Measurements from ENCODE around the gene TEX19.
A peak's percentile ranks its signal among the peaks of the same experiment; 100 is the strongest.

Gene TEX19

GRCh38 chr17:82390860-82391435 is 31.9 kb downstream of the TEX19 start:
- no peak for DNase-seq (ENCODE audit: low spot score)

DNA sequence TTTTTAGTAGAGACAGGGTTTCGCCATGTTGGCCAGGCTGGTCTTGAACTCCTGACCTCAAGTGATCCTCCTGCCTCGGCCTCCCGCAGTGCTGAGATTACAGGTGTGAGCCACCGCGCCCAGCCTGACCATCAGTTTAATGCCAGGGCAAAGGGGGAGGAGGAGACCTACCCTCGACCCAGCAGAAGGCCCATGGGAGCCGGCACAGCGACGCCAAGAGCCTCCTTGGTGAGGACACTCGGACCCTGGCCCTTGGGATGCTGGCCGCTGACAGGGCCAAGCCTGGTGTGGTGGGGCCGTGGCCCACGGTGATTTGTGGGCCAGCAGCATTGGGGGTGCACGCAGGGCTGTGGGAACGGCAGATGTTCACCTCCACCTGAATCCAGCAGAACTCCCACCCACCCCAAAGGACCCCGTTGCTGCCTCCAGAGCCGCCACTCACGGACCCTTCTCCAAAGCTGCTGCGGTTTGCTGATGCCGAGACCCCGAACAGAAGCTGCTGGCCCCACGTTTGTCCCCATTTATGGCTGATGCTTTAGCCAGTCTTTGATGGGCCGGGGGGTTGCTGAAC is 32.5 kb downstream of the TEX19 start:
- DNase-seq (ENCODE audit: low spot score) = no peak

GRCh38 chr17:82392209-82392920 is 33.3 kb downstream of the TEX19 start:
- DNase-seq (ENCODE audit: low spot score) = no peak

DNA sequence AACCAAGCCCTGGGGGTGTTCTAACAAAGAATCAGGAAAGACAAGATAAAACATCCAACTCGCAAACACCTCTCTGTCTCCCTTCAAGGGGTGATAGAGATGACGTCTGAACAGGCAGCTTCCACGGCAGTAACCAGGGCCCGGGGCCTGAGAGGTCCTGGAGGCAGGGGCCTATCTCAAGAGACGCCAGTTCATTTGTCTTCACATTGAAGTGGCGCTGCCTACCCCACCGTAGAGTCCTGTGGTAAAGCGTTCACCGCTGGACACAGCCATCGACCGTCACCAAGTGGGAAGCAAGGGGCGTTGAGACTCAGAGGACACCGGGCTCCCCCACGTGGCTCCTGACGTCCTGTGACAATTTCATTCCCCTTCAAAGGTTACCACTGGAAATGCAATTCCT is 33.9 kb downstream of the TEX19 start:
- no peak for DNase-seq (ENCODE audit: low spot score)

DNA sequence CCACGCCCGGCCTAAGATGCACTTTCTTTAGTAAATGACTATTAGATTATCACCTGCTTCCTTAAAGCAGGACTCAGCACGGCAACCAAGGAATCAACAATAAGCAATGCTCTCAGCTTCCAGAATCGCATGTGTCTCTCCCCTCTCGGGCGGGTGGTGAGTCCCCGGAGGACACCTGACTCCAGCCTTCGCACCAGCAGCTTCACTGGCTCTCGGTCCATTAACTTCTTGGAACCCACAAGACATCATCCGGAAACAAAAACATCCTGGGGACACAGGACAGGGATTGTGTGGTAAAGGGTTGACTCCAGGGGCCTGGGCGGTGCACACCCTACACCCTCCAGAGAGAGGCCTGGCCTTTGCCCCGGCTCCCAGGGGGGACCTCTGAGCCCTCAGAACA is 35.2 kb downstream of the TEX19 start:
- DNase-seq (ENCODE audit: low spot score) = peak; percentile 39

DNA sequence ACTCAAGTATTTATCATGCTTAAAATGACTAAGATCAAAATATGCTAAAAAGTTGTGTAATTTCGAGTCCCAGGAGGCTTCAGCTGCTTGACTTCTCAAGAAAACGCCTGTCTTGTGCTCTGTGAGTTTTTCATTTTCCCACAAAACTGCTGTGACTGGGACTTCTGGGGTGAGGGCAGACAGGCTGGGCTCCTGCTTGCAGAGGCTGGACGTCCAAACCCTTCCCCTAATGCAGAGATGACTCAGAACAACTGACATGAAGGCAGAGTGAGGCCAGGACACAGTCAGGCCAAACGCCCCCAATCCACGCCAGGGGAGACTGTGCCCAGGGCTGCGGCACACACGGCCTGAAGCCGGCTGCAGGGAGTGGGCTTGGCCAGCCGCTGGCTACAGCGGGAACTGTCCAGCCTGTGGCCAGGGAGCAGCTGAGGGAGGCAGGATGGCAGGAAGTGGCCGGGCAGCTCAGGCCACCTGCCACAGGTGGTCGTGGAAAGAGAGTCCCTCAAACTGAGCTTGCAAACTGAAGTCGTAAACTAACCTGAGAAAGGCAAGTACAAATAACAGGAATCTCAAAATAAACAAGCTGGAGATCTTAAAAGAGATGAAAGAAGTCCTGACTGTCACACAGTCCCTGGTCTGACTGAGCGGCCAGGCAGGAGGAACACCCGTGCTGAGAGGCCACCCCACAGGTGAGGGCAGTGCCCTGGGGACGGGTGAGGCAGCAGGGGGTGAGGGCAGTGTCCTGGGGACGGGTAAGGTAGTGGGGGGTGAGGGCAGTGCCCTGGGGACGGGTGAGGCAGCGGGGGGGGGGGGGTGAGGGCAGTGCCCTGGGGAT is 37.8 kb downstream of the TEX19 start:
- no peak for DNase-seq (ENCODE audit: low spot score)

GRCh38 chr17:82397449-82398335 is 38.6 kb downstream of the TEX19 start:
- no peak for DNase-seq (ENCODE audit: low spot score)

GRCh38 chr17:82399041-82399441 is 40.0 kb downstream of the TEX19 start:
- no peak for DNase-seq (ENCODE audit: low spot score)

DNA sequence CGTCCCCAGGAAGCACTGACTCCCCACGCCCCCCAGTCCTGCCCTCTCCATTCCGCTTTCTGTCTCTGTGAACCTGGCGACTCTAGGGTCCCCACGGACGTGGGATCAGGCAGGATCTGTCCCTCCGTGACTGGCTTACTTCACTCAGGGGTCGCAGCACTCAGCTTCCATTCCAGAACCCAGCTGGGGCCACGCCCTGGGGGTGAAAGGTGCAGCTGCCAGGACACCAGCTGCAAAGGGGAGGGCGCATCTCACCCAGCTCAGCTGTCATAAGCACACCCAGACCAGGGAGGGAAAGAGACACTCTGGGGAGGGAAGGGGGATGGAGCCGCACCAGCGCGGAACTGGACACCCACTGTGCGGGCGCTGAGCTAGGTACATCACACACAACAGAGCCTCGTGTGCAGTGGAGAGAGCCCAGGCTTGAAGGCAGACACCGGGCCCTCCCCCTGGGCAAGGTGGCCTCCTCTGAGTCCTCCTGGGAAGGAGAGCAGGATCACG is 40.6 kb downstream of the TEX19 start:
- no peak for DNase-seq (ENCODE audit: low spot score)

DNA sequence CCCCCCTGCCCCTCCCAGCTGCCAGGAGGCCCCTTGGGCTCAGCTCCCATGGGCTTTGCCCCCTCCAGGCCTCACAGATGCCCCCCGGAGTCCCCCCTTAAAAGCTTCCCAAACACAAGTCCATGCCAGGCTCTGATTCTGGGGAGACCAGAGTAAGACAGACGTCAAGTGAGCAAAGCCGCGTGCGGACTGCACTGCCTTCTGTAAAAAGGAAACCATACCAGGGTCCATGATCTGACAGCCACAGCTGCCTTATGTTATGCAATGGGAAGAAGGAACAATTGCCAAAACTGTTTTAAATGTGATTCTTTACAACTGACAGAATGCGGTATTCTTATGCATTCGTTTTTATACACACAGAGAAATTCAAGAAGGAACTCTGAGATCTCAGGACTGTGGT is 41.2 kb downstream of the TEX19 start:
- DNase-seq (ENCODE audit: low spot score) = no peak

DNA sequence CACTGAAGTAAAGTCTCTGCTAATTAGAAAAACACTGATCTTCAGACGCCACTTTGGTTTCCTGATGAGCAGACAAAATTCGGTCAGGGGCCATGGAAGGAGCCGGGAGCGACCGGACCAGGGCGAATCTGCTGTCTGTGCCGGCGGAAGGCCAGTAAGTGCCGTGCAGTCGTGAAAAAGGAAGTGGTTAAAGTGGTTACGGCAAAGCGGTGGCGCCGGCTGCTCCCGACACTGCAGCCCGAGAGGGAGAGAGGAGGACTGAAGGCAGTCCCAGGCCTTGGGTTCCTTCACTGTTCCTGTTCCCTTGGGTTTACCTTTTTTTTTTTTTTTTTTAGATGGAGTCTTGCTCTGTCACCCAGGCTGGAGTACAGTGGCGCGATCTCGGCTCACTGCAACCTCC is 41.8 kb downstream of the TEX19 start:
- DNase-seq (ENCODE audit: low spot score) = no peak

DNA sequence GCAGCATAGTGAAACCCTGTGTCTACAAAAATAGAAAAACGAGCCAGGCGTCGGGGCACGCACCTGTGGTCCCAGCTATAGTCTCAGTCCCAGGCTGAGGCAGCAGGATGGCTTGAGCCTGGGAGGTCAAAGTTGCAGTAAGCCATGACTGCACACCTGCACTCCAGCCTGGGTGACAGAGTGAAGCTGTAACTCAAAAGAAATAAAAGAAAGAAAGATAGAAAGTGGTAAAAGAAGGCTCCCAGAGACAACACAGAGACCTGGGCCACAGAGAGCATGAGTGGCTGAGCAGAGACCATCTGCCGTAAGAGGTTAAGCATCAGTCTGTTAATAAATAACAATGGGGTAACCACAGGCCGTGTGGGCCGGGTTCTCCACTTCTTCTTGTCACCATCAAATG is 43.8 kb downstream of the TEX19 start:
- DNase-seq (ENCODE audit: low spot score) = peak; percentile 65

DNA sequence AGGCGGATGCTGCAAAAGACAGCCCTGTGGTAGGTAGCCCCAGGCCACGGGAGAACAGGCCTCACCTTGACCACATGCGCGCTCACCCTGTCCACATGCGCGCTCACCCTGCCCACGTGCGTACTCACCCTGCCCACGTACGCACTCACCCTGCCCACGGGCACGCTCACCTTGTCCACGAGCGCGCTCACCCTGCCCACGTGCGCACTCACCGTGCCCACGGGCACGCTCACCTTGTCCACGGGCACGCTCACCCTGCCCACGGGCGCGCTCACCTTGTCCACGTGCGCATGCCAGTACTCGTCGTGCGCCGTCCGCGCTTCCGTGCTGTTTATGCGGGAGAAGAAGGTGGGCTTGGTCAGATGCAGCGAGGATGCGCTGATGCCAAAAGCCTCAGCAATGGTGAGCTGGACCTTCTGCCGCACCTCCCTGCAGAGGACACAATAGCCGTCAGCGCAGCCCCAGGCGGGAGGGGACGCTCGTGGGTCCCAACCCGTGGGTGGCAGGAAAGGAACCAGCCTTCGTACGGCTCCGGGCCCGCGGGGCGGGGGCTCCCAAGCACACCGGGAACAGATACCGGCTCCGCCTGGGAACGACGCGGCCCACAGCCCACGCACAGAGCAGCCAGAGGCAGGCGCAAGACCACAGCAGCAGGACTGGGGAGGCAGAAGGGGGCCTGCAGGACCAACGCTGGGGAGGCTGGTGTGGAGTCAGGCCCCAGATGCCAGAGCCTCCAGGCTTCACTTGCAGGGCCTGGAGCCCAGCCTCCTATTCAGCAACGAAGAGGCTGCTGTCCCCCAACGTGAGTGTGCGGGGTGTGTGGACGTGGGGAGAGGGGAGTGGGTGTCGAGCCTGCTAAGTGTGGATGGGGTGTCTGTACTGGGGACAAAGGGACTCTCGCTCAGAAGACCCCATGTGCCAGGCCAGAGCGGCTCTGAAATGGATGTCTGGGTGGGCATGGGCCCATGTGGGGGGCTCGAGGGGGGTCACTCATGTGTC is 44.9 kb downstream of the TEX19 start:
- no peak for DNase-seq (ENCODE audit: low spot score)

DNA sequence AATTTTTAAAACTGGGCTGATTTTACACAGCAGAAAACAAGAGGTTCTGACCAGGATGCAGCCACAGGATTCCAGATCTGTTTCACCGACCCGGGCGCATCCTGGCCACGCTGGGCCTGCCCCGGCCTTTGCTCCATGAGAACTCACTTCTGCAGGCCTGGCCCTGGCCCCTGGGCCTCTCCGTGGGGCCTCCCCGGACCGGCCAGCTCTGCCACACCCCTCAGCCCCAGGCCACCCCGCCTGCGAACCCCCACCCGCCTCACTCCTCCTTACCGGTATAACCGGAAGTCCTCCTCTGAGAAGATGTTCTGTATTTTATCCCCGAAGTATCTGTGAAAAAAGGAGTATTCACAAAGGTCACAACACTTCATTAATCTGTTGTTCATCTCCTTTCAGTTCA is 46.0 kb downstream of the TEX19 start:
- DNase-seq (ENCODE audit: low spot score) = no peak

- DNase-seq (ENCODE audit: low spot score) = no peak
Observed at GRCh38 chr17:82406131-82406671, 47.2 kb downstream of the TEX19 start.

GRCh38 chr17:82407255-82407654 is 48.2 kb downstream of the TEX19 start:
- DNase-seq (ENCODE audit: low spot score) = peak; percentile 21

DNA sequence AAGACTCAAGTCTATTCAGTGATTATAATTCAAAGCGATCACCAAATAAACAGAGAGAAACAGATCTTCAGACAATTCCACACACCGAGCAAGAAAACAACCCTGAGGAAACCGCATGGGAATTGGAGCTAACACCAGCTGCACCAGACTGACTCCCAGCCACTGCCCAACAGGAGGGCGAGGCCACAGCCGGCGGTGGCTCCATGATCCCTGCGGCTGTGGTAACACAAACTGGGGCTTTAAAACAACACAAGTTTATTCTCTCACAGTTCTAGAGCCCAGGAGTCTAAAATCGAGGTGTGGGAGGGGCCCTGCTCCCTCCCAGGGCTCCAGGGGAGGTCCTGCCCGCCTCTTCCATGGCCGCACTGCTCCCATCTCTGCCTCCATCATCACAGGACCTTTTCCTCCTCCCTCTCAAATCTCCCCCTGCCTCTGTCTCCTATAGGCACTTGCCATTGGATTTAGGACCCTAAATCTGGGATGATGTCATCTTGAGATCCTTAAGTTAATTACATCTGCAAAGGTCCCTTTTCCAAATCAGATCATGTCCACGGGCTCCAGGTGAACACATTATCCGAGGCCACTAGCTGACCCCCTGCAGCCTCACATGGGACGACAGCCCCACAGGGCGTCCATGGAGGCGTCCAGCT is 49.4 kb downstream of the TEX19 start:
- DNase-seq (ENCODE audit: low spot score) = no peak

DNA sequence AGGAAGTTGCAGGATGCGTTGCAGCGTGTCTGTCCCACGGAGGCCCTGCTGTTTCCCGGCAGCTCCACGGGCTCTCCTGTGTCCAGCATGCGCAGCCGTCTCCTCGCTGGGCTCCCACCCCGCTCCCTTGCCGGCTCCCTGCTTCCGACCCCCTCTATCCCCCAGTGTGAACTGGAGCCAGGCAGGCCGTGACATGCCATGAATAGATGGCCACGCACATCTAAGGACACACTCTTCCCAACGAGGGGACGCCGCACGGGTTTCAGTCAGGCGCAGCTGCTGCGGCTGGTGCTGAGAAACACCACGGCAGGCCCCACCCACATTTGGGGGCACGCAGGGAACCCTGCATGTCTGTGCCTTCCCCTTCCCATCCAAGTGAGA is 49.9 kb downstream of the TEX19 start:
- no peak for DNase-seq (ENCODE audit: low spot score)

GRCh38 chr17:82410014-82410716 is 51.1 kb downstream of the TEX19 start:
- DNase-seq (ENCODE audit: low spot score) = no peak
